IPS DF 6.9 (cell line): ENCODE results near the gene ZNF580.

ENCODE experiments used
- DNase-seq: peaks from one replicate; pipeline ENCODE4 v3.0.0-alpha.2; 2013; ENCODE audit warnings: low read depth, low spot score
- H3K27ac ChIP-seq: one replicate; pipeline ENCODE4 v1.5.1; 2013; ENCODE audit warnings: low read length, control low read depth
- H3K27me3 ChIP-seq: 2 replicates; pipeline ENCODE4 v1.6.1; 2013; ENCODE audit warnings: mild to moderate bottlenecking, low read length; ENCODE audit not compliant: control insufficient read depth, insufficient read depth
- H3K36me3 ChIP-seq: 2 replicates; pipeline ENCODE4 v1.6.1; 2013; ENCODE audit warnings: low read length; ENCODE audit not compliant: control insufficient read depth, insufficient read depth
- H3K4me1 ChIP-seq: 2 replicates; pipeline ENCODE4 v1.6.1; 2013; ENCODE audit warnings: low read length; ENCODE audit not compliant: control insufficient read depth, insufficient read depth
- H3K4me3 ChIP-seq: 2 replicates; pipeline ENCODE4 v1.5.1; 2013; ENCODE audit warnings: mild to moderate bottlenecking, low read length
- H3K9me3 ChIP-seq: 2 replicates; pipeline ENCODE4 v1.6.1; 2013; ENCODE audit warnings: low read length, inconsistent platforms; ENCODE audit not compliant: control insufficient read depth, insufficient read depth
- WGBS: extraction: QIAGEN DNeasy Blood & Tissue Kit; methylation state at CpG from one replicate; pipeline ENCODE4 v1.1.7; 2013; ENCODE audit warnings: mixed read lengths, missing lambda C conversion rate; ENCODE audit not compliant: insufficient read length, insufficient coverage; 5-methylcytosine and 5-hydroxymethylcytosine counted together

ZNF580 gene

GRCh38 chr19:55640043-55640576 is 692 bp upstream of the ZNF580 start:
- H3K27ac ChIP-seq: no peak overlapping the region
- no peaks in the 10 kb centered on the region for H3K9me3 ChIP-seq
- peaks cover 3% of the 10 kb centered on the region; the same call in 1 of the 2 replicates for H3K4me1 ChIP-seq
- DNase-seq: no peak
- H3K27me3 ChIP-seq: no peaks in the 10 kb centered on the region
- no CpG with 5 or more reads among the region's 38 CpGs for WGBS
- no peak overlapping the region for H3K4me3 ChIP-seq
- peaks cover 5% of the 10 kb centered on the region for H3K36me3 ChIP-seq

- no peak for DNase-seq
Observed at GRCh38 chr19:55641426-55642152, 787 bp downstream of the ZNF580 start.

GRCh38 chr19:55642153-55643002 is 1.6 kb downstream of the ZNF580 start:
- DNase-seq: no peak
- Histone ChIP-seq H3K4me3 (peak overlapping the region; percentile 82), H3K36me3 (peaks cover 8% of the 10 kb centered on the region), H3K4me1 (0 out of 2 replicates have a peak, but pooled peaks cover 1% of the 10 kb centered on the region), H3K27me3 (no peaks in the 10 kb centered on the region), H3K27ac (no peak overlapping the region), H3K9me3 (no peaks in the 10 kb centered on the region)
- WGBS: no CpG with 5 or more reads among the region's 65 CpGs

More at GRCh38 chr19:55641426-55642152, 787 bp downstream of the ZNF580 start:
- 0 out of 2 replicates have a peak, but pooled peaks cover 1% of the 10 kb centered on the region for H3K4me1 ChIP-seq
- no peaks in the 10 kb centered on the region for H3K9me3 ChIP-seq
- H3K36me3 ChIP-seq: peaks cover 8% of the 10 kb centered on the region
- H3K27ac ChIP-seq: no peak overlapping the region
- WGBS: no CpG with 5 or more reads among the region's 25 CpGs
- peak overlapping the region; percentile 82; the same call in 1 of the 2 replicates for H3K4me3 ChIP-seq
- H3K27me3 ChIP-seq: no peaks in the 10 kb centered on the region

GRCh38 chr19:55643003-55643886 is 2.4 kb downstream of the ZNF580 start, which contains the start of gene ZNF581:
Gene ZNF581 (plus strand): TSS chr19:55643649. CDS start chr19:55644572, 923 bp downstream.
- no peaks in the 10 kb centered on the region for H3K9me3 ChIP-seq
- WGBS: no CpG with 5 or more reads among the region's 56 CpGs
- 0 out of 2 replicates have a peak, but pooled peaks cover 1% of the 10 kb centered on the region for H3K4me1 ChIP-seq
- peak within 1 kb of the TSS; percentile 82 for H3K4me3 ChIP-seq
- no peak for DNase-seq
- no peaks in the 10 kb centered on the region for H3K27me3 ChIP-seq
- no peak within 1 kb of the TSS for H3K27ac ChIP-seq
- peaks cover 8% of the 10 kb centered on the region for H3K36me3 ChIP-seq

GRCh38 chr19:55643887-55644176 is 3.0 kb downstream of the ZNF580 start:
- Histone ChIP-seq H3K9me3 (no peaks in the 10 kb centered on the region), H3K36me3 (peaks cover 8% of the 10 kb centered on the region), H3K4me3 (peak overlapping the region; percentile 82), H3K4me1 (0 out of 2 replicates have a peak, but pooled peaks cover 4% of the 10 kb centered on the region), H3K27me3 (no peaks in the 10 kb centered on the region), H3K27ac (no peak overlapping the region)
- no peak for DNase-seq
- no CpG with 5 or more reads among the region's 15 CpGs for WGBS

- Histone ChIP-seq H3K9me3 (no peaks in the 10 kb centered on the region), H3K27me3 (no peaks in the 10 kb centered on the region), H3K27ac (no peak overlapping the region), H3K4me3 (peak overlapping the region; percentile 82), H3K36me3 (peaks cover 8% of the 10 kb centered on the region), H3K4me1 (0 out of 2 replicates have a peak, but pooled peaks cover 4% of the 10 kb centered on the region)
- DNase-seq: no peak
- no CpG with 5 or more reads among the region's 12 CpGs for WGBS
Observed at GRCh38 chr19:55644191-55644833, 3.5 kb downstream of the ZNF580 start.

- no peak overlapping the region; the same call in 1 of the 2 replicates for H3K4me3 ChIP-seq
- H3K36me3 ChIP-seq: peaks cover 8% of the 10 kb centered on the region
- H3K27ac ChIP-seq: no peak overlapping the region
- no peaks in the 10 kb centered on the region for H3K27me3 ChIP-seq
- WGBS: no CpG with 5 or more reads among the region's 28 CpGs
- DNase-seq: no peak
- 0 out of 2 replicates have a peak, but pooled peaks cover 3% of the 10 kb centered on the region for H3K4me1 ChIP-seq
- no peaks in the 10 kb centered on the region for H3K9me3 ChIP-seq
Observed at GRCh38 chr19:55644842-55645511, 4.2 kb downstream of the ZNF580 start.

- WGBS: no CpG with 5 or more reads among the region's 5 CpGs
- no peaks in the 10 kb centered on the region for H3K9me3 ChIP-seq
- H3K4me1 ChIP-seq: 0 out of 2 replicates have a peak, but pooled peaks cover 3% of the 10 kb centered on the region
- H3K36me3 ChIP-seq: peaks cover 8% of the 10 kb centered on the region
- no peak for DNase-seq
- H3K4me3 ChIP-seq: no peak overlapping the region
- H3K27me3 ChIP-seq: no peaks in the 10 kb centered on the region
- no peak overlapping the region for H3K27ac ChIP-seq
Observed at GRCh38 chr19:55645512-55645881, 4.7 kb downstream of the ZNF580 start.
